Measurements from ENCODE around the gene SLC17A1. TPM values are rescaled to one million over a fixed set of nuclear protein-coding genes. Genes with fewer than 3 reads are reported as not detected.

The SLC17A1 gene
- total and polyA plus RNA-seq, 2 of the 4 experiments (the other 2 are of a cell fraction) = not detected

- H3K14ac ChIP-seq (replicated peaks; ENCODE audit: low read depth, low read length) = no peak overlapping the region
- no peak for TF ChIP-seq MAFK (IDR thresholded peaks at IDR 0.05; ENCODE audit: low read depth, low read length)
- no peak for TF ChIP-seq POLR2A (IDR thresholded peaks at IDR 0.05; ENCODE audit: low read depth, low read length)
- TF ChIP-seq, protein P1, sequence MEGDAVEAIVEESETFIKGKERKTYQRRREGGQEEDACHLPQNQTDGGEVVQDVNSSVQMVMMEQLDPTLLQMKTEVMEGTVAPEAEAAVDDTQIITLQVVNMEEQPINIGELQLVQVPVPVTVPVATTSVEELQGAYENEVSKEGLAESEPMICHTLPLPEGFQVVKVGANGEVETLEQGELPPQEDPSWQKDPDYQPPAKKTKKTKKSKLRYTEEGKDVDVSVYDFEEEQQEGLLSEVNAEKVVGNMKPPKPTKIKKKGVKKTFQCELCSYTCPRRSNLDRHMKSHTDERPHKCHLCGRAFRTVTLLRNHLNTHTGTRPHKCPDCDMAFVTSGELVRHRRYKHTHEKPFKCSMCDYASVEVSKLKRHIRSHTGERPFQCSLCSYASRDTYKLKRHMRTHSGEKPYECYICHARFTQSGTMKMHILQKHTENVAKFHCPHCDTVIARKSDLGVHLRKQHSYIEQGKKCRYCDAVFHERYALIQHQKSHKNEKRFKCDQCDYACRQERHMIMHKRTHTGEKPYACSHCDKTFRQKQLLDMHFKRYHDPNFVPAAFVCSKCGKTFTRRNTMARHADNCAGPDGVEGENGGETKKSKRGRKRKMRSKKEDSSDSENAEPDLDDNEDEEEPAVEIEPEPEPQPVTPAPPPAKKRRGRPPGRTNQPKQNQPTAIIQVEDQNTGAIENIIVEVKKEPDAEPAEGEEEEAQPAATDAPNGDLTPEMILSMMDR (conservative IDR thresholded peaks at IDR 0.05; ENCODE audit: low read depth, low read length) = no peak
- TF ChIP-seq BHLHE40 (IDR thresholded peaks at IDR 0.05; ENCODE audit: low read depth, low read length) = no peak
- TF ChIP-seq RCOR1 (IDR thresholded peaks at IDR 0.05; ENCODE audit: insufficient replicate concordance, low read length) = no peak
- no peak for TF ChIP-seq MAZ (IDR thresholded peaks at IDR 0.05; ENCODE audit: borderline replicate concordance, low read depth, low read length)
- TF ChIP-seq FOS (IDR thresholded peaks at IDR 0.05; ENCODE audit: low read depth, low read length) = no peak
- TF ChIP-seq, protein P2, sequence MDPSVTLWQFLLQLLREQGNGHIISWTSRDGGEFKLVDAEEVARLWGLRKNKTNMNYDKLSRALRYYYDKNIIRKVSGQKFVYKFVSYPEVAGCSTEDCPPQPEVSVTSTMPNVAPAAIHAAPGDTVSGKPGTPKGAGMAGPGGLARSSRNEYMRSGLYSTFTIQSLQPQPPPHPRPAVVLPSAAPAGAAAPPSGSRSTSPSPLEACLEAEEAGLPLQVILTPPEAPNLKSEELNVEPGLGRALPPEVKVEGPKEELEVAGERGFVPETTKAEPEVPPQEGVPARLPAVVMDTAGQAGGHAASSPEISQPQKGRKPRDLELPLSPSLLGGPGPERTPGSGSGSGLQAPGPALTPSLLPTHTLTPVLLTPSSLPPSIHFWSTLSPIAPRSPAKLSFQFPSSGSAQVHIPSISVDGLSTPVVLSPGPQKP (IDR thresholded peaks at IDR 0.05; ENCODE audit: borderline replicate concordance, low read depth, low read length) = no peak
- TF ChIP-seq RFX5 (IDR thresholded peaks at IDR 0.05; ENCODE audit: low read depth, low read length) = no peak
- no peak for TF ChIP-seq SMC3 (IDR thresholded peaks at IDR 0.05; ENCODE audit: low read depth, low read length)
- TF ChIP-seq RAD21 (IDR thresholded peaks at IDR 0.05; ENCODE audit: low read length) = no peak
- no peak for TF ChIP-seq CEBPB (IDR thresholded peaks at IDR 0.05; ENCODE audit: low read depth, low read length)
- TF ChIP-seq CHD1 (IDR thresholded peaks at IDR 0.05; ENCODE audit: low read depth, low read length) = no peak
- TF ChIP-seq NFE2L2 (IDR thresholded peaks at IDR 0.05; ENCODE audit: low read depth, low read length) = no peak
- TF ChIP-seq USF2 (IDR thresholded peaks at IDR 0.05; ENCODE audit: low read depth, low read length) = no peak
- no peak for TF ChIP-seq MXI1 (IDR thresholded peaks at IDR 0.05; ENCODE audit: borderline replicate concordance, low read depth, low read length)
- no peak overlapping the region for H2AFZ ChIP-seq (replicated peaks; ENCODE audit: low read length, poor library complexity)
- H3K4ac ChIP-seq (ENCODE audit: low read depth, low read length) = no peak overlapping the region
- H2BK5ac ChIP-seq (ENCODE audit: low read depth, low read length, poor library complexity, severe bottlenecking) = no peak overlapping the region
- H3K56ac ChIP-seq (ENCODE audit: extremely low read depth, insufficient read depth, low read length) = no peak overlapping the region
- WGBS, 2 experiments (ENCODE audit: extremely low coverage in 2 of 2, insufficient read length in 1 of 2) = no CpG with 5 or more reads among the region's 1 CpG
- H4K20me1 ChIP-seq (ENCODE audit: insufficient read depth, low read length) = no peaks in the 10 kb centered on the region
- no peak overlapping the region for H2BK120ac ChIP-seq (ENCODE audit: low read depth, low read length)
- in situ Hi-C loops (cut with MboI; ENCODE audit: low sequenced_read_pairs) (no loop called here), dilution Hi-C loops (cut with HindIII; ENCODE audit: low sequenced_read_pairs, unreplicated experiment) (no loop called here), intact Hi-C loops (cut with micrococcal nuclease) (no loop called here)
- no peak overlapping the region for H4K5ac ChIP-seq (ENCODE audit: low read depth, low read length)
- ATAC-seq (ENCODE audit: low read depth) (no peak), DNase-seq (no peak)
- H4K91ac ChIP-seq (ENCODE audit: insufficient read depth, low read depth, low read length) = no peak overlapping the region
- H3K79me1 ChIP-seq (ENCODE audit: low read depth in 1 of 2, low read length in 2 of 2) = no peaks in the 10 kb centered on the region
- no peak overlapping the region for H3K18ac ChIP-seq (ENCODE audit: low read depth, low read length)
- no peak overlapping the region for H2BK15ac ChIP-seq (ENCODE audit: low read depth, low read length)
- H2AK9ac ChIP-seq (replicated peaks; ENCODE audit: low read depth, low read length, poor library complexity) = no peak overlapping the region
- H3K27me3 ChIP-seq (ENCODE audit: control insufficient read depth, insufficient read depth, low read length) = no peaks in the 10 kb centered on the region
- H4K8ac ChIP-seq (ENCODE audit: low read depth in 2 of 2, low read length in 2 of 2) = no peak overlapping the region
- H3K27ac ChIP-seq (ENCODE audit: insufficient read depth, low read length) = no peak overlapping the region
- H3K23ac ChIP-seq (ENCODE audit: low read depth, low read length) = no peak overlapping the region
- H3K9me1 ChIP-seq (ENCODE audit: insufficient read depth, low read length) = no peaks in the 10 kb centered on the region
- no peak overlapping the region for H3K4me2 ChIP-seq (ENCODE audit: low read depth, low read length)
- H3K4me3 ChIP-seq (ENCODE audit: insufficient read depth, low read depth, low read length) = no peak overlapping the region
- no peaks in the 10 kb centered on the region for H3K9me3 ChIP-seq (ENCODE audit: control insufficient read depth, insufficient read depth, low read length)
- no TSS peak for BruUV-seq (replicated peaks)
- POLR2A ChIA-PET (ENCODE audit: unreplicated experiment) = no interaction called here
- no peak overlapping the region for H3K9ac ChIP-seq (ENCODE audit: low read depth, low read length)
- no peak overlapping the region for H2BK20ac ChIP-seq (ENCODE audit: low read depth, low read length)
- H2AK5ac ChIP-seq (ENCODE audit: low read depth, low read length) = no peak overlapping the region
- no peaks in the 10 kb centered on the region for H3K4me1 ChIP-seq (ENCODE audit: control insufficient read depth, insufficient read depth, low read length)
- H3K36me3 ChIP-seq (ENCODE audit: control insufficient read depth, insufficient read depth, low read length) = no peaks in the 10 kb centered on the region
- CTCF ChIA-PET = no interaction called here
Measured at GRCh38 chr6:25781134-25781533, 50.7 kb downstream of the SLC17A1 start.
